Neural crest cell (in vitro differentiated cells): ENCODE measurements around the gene ZBBX. TPM values are rescaled to one million over a fixed set of nuclear protein-coding genes. Genes with fewer than 3 reads are reported as not detected.
"Not testable (repeated sequence)": the region's sequence is repeated elsewhere in the genome, so short reads cannot be mapped to it uniquely, and the experiment has no call there.

Experiments used
- DNase-seq: peaks from one replicate; pipeline ENCODE4 v3.0.0; 2021; ENCODE audit warnings: low read depth, mixed read lengths, low spot score
- H3K27ac Mint-ChIP-seq: one replicate; pipeline ENCODE4 v1.8.0; 2021; ENCODE audit warnings: mild to moderate bottlenecking, mixed read lengths; ENCODE audit not compliant: unreplicated experiment
- H3K27me3 Mint-ChIP-seq: 2 replicates; pipeline ENCODE4 v1.8.0; 2021; ENCODE audit warnings: low read depth, mild to moderate bottlenecking, mixed read lengths
- H3K36me3 Mint-ChIP-seq: 2 replicates; pipeline ENCODE4 v1.8.0; 2021; ENCODE audit warnings: low read depth, mild to moderate bottlenecking, mixed read lengths
- H3K4me1 Mint-ChIP-seq: 2 replicates; pipeline ENCODE4 v1.8.0; 2021; ENCODE audit warnings: mixed read lengths
- H3K4me3 Mint-ChIP-seq: one replicate; pipeline ENCODE4 v1.8.0; 2021; ENCODE audit warnings: mild to moderate bottlenecking, mixed read lengths
- H3K9me3 Mint-ChIP-seq: 2 replicates; pipeline ENCODE4 v1.8.0; 2021; ENCODE audit warnings: mixed read lengths
- long read RNA-seq: library from polyadenylated mRNA; unstranded; transcript quantifications from one replicate; pipeline ENCODE4 v2.0.0, GENCODE V29; 2020
- total RNA-seq: library from RNA; stranded (reverse); gene quantifications from 2 replicates; pipeline ENCODE4 v1.2.1, GENCODE V29; 2021
- TF ChIP-seq, protein P1 (sequence below): fragments of 200-600 bp; sonication (generic); conservative IDR thresholded peaks from 2 replicates; pipeline ENCODE4 v1.5.0; 2021; ENCODE audit warnings: antibody characterized with exemption, mild to moderate bottlenecking

ZBBX gene, protein sequence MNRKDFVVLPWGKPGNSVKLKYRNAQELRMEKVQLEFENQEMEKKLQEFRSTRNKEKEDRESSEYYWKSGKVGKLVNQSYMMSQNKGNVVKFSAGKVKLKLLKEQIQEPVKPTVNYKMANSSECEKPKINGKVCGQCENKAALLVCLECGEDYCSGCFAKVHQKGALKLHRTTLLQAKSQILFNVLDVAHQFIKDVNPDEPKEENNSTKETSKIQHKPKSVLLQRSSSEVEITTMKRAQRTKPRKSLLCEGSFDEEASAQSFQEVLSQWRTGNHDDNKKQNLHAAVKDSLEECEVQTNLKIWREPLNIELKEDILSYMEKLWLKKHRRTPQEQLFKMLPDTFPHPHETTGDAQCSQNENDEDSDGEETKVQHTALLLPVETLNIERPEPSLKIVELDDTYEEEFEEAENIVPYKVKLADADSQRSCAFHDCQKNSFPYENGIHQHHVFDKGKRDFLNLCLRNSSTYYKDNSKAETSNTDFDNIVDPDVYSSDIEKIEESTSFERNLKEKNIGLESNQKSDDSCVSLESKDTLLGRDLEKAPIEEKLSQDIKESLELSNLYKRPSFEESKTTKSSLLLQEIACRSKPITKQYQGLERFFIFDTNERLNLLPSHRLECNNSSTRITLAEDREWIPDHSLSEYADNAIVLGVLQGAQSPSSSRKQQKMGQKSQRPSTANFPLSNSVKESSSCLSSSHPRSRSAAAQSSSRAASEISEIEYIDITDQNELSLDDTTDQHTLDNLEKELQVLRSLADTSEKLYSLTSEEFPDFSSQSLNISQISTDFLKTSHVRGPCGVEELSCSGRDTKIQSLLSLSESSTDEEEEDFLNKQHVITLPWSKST
- 0.73 and 1.6 TPM in 2 replicates for total RNA-seq
- long read RNA-seq, partial matches to known transcripts = 1 of 3 reads
- long read RNA-seq, other reads (novel, unspliced or antisense) = 2 of 3 reads

DNA sequence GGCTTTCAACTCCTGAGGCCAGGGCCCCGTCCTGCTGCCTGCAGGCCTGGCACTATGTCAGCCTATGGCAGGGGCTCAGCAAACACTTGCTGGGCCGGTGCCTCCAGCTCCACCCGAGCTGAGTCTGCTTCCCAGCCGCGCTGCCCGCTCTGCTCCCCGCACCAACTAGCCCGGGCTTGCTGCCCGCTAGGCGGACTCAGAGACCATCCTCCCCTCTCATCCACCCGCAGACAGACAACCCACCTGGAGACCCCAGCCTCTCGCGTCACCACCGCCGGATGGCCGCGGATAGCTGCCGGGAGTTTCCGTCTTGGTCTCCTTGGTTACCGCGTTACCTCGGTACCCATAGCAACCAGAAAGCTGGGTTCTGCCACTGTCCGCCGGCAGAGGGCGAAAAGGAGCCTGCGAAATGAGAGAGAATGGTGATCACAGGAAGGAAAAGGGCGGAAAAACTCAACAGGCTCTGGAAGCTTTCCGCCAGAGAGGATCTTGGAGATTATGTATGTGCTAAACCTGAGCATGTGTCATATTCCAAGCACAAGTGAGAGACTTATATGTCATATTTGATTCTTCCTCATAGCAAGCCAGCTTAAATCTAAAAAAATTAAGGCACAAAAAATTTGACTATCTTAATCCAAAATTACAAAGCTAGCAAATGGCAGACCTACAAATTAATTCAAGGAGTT lies at the start of gene ZBBX:
ZBBX (minus strand) TSS at position 294 of the 686 bp plus-strand sequence. CDS start 7,396 bp downstream, outside the sequence.
- H3K4me1 Mint-ChIP-seq = peaks cover 14% of the 10 kb centered on the region
- no peaks in the 10 kb centered on the region for H3K36me3 Mint-ChIP-seq
- H3K4me3 Mint-ChIP-seq = peak within 1 kb of the TSS; percentile 93
- peaks cover 16% of the 10 kb centered on the region for H3K27me3 Mint-ChIP-seq
- peak within 1 kb of the TSS; percentile 32 for H3K27ac Mint-ChIP-seq
- DNase-seq = peak; percentile 95
- TF ChIP-seq, protein P1, sequence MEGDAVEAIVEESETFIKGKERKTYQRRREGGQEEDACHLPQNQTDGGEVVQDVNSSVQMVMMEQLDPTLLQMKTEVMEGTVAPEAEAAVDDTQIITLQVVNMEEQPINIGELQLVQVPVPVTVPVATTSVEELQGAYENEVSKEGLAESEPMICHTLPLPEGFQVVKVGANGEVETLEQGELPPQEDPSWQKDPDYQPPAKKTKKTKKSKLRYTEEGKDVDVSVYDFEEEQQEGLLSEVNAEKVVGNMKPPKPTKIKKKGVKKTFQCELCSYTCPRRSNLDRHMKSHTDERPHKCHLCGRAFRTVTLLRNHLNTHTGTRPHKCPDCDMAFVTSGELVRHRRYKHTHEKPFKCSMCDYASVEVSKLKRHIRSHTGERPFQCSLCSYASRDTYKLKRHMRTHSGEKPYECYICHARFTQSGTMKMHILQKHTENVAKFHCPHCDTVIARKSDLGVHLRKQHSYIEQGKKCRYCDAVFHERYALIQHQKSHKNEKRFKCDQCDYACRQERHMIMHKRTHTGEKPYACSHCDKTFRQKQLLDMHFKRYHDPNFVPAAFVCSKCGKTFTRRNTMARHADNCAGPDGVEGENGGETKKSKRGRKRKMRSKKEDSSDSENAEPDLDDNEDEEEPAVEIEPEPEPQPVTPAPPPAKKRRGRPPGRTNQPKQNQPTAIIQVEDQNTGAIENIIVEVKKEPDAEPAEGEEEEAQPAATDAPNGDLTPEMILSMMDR = peak; percentile 93
- H3K9me3 Mint-ChIP-seq = no peaks in the 10 kb centered on the region

DNA sequence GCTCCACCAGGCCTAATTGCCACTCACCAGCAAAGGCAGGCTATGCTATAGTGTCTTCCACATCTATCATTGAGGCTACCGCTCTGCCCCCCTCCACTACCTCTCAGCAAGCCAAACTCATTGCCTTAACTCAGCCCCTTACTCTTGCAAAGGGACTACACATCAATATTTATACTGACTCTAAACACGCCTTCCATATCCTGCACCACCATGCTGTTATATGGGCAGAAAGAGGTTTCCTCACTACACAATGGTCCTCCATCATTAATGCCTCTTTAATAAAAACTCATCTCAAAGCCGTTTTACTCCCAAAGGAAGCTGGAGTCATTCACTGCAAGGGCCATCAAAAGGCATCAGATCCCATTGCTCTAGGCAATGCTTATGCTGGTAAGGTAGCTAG lies 46.9 kb upstream of the ZBBX start:
- H3K27ac Mint-ChIP-seq, H3K27me3 Mint-ChIP-seq, H3K36me3 Mint-ChIP-seq, DNase-seq, H3K4me3 Mint-ChIP-seq, H3K9me3 Mint-ChIP-seq, H3K4me1 Mint-ChIP-seq: not testable (repeated sequence)

DNA sequence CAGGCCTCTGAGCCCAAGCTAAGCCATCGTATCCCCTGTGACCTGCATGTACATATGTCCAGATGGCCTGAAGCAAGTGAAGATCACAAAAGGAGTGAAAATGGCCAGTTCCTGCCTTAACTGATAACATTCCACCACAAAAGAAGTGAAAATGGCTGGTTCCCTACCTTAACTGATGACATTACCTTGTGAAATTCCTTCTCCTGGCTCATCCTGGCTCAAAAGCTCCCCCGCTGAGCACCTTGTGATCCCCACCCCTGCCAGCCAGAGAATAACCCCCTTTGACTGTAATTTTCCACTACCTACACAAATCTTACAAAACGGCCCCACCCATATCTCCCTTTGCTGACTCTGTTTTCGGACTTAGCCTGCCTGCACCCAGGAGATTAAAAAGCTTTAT lies 42.3 kb upstream of the ZBBX start:
- H3K4me1 Mint-ChIP-seq, H3K36me3 Mint-ChIP-seq, H3K4me3 Mint-ChIP-seq, H3K27me3 Mint-ChIP-seq, H3K9me3 Mint-ChIP-seq, DNase-seq: not testable (repeated sequence)
- peak overlapping the region; percentile 57 for H3K27ac Mint-ChIP-seq

DNA sequence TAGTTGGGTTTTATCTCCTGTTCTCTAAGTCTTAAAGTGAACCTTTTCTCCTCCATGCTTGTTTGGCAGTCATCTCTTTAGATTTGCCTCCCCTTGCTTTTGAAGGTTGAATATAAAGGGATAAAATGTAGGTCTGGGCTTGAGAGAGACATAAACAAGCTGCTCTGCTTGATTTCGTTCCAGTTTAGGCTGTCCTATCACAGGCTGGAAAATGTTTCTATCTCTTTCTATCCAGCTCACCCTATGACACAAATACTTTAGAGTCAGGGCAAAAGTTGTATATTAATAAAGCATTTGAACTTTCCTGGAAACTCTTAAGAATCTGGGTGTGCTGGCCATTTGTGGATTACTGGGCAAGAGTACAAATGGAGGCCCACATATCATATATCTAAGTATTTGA lies 29.5 kb upstream of the ZBBX start:
- no peaks in the 10 kb centered on the region for H3K36me3 Mint-ChIP-seq
- no peak overlapping the region for H3K4me3 Mint-ChIP-seq
- H3K27me3 Mint-ChIP-seq = no peaks in the 10 kb centered on the region
- no peaks in the 10 kb centered on the region for H3K9me3 Mint-ChIP-seq
- no peak overlapping the region for H3K27ac Mint-ChIP-seq
- DNase-seq = no peak
- H3K4me1 Mint-ChIP-seq = peaks cover 4% of the 10 kb centered on the region
- TF ChIP-seq, protein P1 = no peak

DNA sequence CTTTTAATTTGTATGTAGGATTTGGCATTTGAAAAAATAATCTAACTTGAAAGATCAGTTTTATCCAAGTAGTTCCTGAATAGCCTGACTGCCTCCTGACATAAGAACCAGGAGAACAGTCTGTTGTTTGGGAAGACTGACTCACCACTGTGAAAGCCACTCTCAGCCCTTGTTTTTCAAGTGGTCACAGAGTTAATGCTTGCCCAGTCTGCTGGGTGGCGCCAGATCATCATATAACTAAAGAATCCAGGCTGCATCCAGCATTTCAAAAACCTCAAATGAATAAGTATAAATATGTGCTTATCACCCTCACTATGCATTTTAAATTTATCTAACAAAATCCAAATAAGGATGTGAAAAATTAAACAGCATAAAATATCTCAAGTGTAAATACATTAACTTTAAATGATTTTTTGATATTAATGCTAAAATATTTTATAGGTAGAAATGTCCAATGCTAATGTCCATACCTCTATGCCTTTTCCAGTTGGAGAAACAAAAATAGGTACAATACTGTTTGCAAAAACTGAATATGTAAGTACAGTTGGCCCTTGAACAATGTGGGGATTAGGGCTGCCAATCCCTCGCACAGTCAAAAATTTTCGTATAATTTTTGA lies 26.9 kb upstream of the ZBBX start:
- no peak overlapping the region for H3K27ac Mint-ChIP-seq
- H3K36me3 Mint-ChIP-seq = no peaks in the 10 kb centered on the region
- peak; percentile 26 for DNase-seq
- no peak overlapping the region for H3K4me3 Mint-ChIP-seq
- H3K9me3 Mint-ChIP-seq = no peaks in the 10 kb centered on the region
- H3K27me3 Mint-ChIP-seq = no peaks in the 10 kb centered on the region
- TF ChIP-seq, protein P1 = peak; percentile 77
- H3K4me1 Mint-ChIP-seq = peaks cover 4% of the 10 kb centered on the region

DNA sequence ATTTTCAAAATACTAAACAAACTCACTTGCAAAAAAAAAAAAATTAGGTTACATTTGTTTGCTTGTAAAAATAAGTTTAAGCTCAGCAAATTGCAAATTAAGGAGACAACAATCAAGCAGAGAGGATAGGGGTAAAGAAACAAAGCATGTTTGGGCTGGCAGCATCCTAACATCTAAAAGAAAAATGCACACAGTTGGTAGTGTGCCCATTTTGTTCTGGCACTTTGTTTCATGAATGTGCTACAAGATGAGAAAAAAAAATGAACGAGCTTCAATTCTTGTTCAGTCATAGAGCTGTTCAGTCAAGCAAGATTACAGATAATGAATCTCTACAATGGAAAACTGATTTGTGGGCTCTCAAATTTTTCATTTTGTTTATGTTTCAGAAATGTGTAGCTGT lies 17.7 kb upstream of the ZBBX start:
- DNase-seq = no peak
- Mint-ChIP-seq H3K4me1 (no peaks in the 10 kb centered on the region), H3K9me3 (no peaks in the 10 kb centered on the region), H3K4me3 (no peak overlapping the region), H3K36me3 (no peaks in the 10 kb centered on the region), H3K27ac (no peak overlapping the region), H3K27me3 (peaks cover 11% of the 10 kb centered on the region)
- TF ChIP-seq, protein P1 = no peak
